ENCODE measurements around the gene MSANTD2.
"Not testable (repeated sequence)": the region's sequence is repeated elsewhere in the genome, so short reads cannot be mapped to it uniquely, and the experiment has no call there.

The MSANTD2 gene

DNA sequence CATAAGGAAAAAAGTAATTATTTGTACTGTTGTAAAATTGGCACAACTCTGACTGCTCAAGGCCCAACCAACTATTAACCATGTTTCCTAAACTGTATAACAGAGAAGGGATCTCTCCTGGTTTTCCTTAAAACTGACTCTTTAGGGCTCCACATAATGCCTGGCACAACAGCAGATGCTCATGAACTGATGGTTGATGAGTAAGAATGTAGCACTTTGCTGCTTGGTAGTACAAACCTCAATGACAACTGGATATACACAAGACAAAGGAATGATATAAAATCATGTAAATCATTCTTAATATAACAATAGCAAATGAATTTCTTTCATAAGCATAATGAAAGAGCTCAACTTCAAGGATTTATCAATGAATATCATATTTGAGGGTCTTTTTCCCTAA is 11.7 kb downstream of the MSANTD2 start:
- CTCF ChIA-PET = interaction anchor here (1.1 to 24.9 kb wide), 3 partner anchors 10 to 119 kb away, joined by 3 to 381 read pairs (median 8); partner anchors contain the start of gene ESAM

DNA sequence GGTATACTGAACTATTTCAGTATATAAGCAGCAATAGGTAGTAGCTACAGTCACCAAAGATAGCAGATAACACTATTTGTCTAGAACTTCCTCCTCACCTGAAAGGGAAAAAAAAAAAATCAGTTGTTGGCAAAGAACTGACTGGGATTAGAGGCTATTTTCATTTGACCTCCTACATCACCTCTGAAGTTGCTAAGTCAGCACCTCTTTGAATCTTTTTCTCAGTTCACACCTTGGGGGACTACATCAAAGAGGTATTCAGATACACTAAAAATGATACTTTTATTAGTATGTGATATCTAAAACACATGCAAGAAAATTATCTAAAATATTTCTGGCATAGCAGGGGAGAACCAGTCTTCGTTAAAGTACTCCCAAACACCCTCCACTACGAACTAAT is 16.2 kb downstream of the MSANTD2 start:
- TF ChIP-seq, protein P1, sequence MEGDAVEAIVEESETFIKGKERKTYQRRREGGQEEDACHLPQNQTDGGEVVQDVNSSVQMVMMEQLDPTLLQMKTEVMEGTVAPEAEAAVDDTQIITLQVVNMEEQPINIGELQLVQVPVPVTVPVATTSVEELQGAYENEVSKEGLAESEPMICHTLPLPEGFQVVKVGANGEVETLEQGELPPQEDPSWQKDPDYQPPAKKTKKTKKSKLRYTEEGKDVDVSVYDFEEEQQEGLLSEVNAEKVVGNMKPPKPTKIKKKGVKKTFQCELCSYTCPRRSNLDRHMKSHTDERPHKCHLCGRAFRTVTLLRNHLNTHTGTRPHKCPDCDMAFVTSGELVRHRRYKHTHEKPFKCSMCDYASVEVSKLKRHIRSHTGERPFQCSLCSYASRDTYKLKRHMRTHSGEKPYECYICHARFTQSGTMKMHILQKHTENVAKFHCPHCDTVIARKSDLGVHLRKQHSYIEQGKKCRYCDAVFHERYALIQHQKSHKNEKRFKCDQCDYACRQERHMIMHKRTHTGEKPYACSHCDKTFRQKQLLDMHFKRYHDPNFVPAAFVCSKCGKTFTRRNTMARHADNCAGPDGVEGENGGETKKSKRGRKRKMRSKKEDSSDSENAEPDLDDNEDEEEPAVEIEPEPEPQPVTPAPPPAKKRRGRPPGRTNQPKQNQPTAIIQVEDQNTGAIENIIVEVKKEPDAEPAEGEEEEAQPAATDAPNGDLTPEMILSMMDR (IDR thresholded peaks at IDR 0.05; ENCODE audit: control extremely low read depth, extremely low read depth, low read depth, missing control alignments) = no peak
- CTCF ChIA-PET = interaction anchor here (0.9 to 3.1 kb wide), 5 partner anchors 10 to 53 kb away, joined by 3 to 18 read pairs (median 4); partner anchors contain the start of gene ESAM
- no peak for DNase-seq (ENCODE audit: extremely low spot score)
- POLR2A ChIA-PET = no interaction called here

More for the DNA sequence above, 11.7 kb downstream of the MSANTD2 start:
- no peak for DNase-seq (ENCODE audit: extremely low spot score)
- POLR2A ChIA-PET = no interaction called here
- TF ChIP-seq, protein P1 (IDR thresholded peaks at IDR 0.05; ENCODE audit: control extremely low read depth, extremely low read depth, low read depth, missing control alignments) = no peak

GRCh38 chr11:124783002-124783401 is 17.2 kb downstream of the MSANTD2 start:
- ChIA-PET POLR2A (no interaction called here), CTCF (interaction anchor here (0.8 to 3.1 kb wide), 7 partner anchors 8 to 36 kb away, joined by 3 to 18 read pairs (median 4); partner anchors contain the start of gene ESAM)
- no peak for DNase-seq (ENCODE audit: extremely low spot score)
- TF ChIP-seq, protein P1 (IDR thresholded peaks at IDR 0.05; ENCODE audit: control extremely low read depth, extremely low read depth, low read depth, missing control alignments) = no peak

- DNase-seq (ENCODE audit: extremely low spot score) = no peak
- TF ChIP-seq, protein P1 (IDR thresholded peaks at IDR 0.05; ENCODE audit: control extremely low read depth, extremely low read depth, low read depth, missing control alignments) = no peak
- CTCF ChIA-PET = interaction anchor here (1.1 to 9.0 kb wide), 5 partner anchors 9 to 19 kb away, joined by 3 to 85 read pairs (median 9); partner anchors contain the start of gene ESAM
- POLR2A ChIA-PET = no interaction called here
Observed at GRCh38 chr11:124779568-124779967, 20.6 kb downstream of the MSANTD2 start.

DNA sequence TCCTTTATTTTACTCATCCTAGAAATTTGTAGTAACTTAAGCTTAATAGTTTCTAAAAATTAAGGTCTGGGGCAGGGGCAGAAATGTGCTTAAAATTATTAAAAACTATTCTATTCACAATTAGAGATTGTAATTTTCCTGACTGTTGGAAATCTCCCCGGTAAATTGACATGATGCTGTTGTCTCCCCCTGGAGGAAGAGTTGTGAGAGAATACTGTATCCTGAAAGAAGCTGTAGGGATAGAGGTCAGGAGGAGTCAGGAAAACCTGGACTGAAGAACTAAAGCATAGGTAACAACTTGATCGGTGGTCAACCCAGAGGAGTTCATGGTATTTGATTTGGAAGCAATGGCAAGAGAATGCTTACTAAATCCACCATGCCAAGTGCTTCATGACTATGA is 21.9 kb downstream of the MSANTD2 start:
- CTCF ChIA-PET = interaction anchor here (0.9 to 9.0 kb wide), 7 partner anchors 9 to 41 kb away, joined by 3 to 85 read pairs (median 4); partner anchors contain the start of gene ESAM
- TF ChIP-seq, protein P1 (IDR thresholded peaks at IDR 0.05; ENCODE audit: control extremely low read depth, extremely low read depth, low read depth, missing control alignments) = no peak
- DNase-seq (ENCODE audit: extremely low spot score) = no peak
- POLR2A ChIA-PET = no interaction called here

- POLR2A ChIA-PET = no interaction called here
- no peak for DNase-seq (ENCODE audit: extremely low spot score)
- TF ChIP-seq, protein P1 (IDR thresholded peaks at IDR 0.05; ENCODE audit: control extremely low read depth, extremely low read depth, low read depth, missing control alignments) = no peak
- CTCF ChIA-PET = interaction anchor here (1.2 to 9.0 kb wide), 5 partner anchors 7 to 112 kb away, joined by 3 to 85 read pairs (median 7); partner anchors contain the start of gene ESAM
Observed at GRCh38 chr11:124776865-124777645, 23.2 kb downstream of the MSANTD2 start.

DNA sequence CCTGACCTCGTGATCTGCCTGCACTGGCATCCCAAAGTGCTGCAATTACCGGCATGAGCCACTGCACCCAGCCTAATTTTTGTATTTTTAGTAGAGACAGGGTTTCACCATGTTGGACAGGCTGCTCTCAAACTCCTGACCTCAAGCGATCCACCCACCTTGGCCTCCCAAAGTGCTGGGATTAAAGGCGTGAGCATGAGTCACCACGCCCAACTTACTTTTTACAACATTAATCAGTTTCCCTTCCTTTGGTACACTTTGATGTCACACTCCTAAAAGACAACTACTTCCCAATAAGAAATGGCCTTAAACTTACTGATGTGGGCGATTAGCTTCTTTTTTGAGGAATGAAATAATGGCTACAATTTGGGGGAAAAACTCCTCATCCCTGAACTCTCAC is 29.2 kb downstream of the MSANTD2 start:
- CTCF ChIA-PET = interaction anchor here (1.1 to 21.1 kb wide), 4 partner anchors 9 to 26 kb away, joined by 4 to 381 read pairs (median 96); partner anchors contain the start of genes MSANTD2, NRGN and VSIG2

More for the DNA sequence above, 29.2 kb downstream of the MSANTD2 start:
- POLR2A ChIA-PET; DNase-seq (ENCODE audit: extremely low spot score): not testable (repeated sequence)

Data from GM10248 (cell line).